NCI-H1694 (cell line): ENCODE data around the gene C1QTNF3.
"Not testable (repeated sequence)": the region's sequence is repeated elsewhere in the genome, so short reads cannot be mapped to it uniquely, and the experiment has no call there.

Experiments used
- DNase-seq: peaks from one replicate; lab custom pipeline; 2025; lab: John Stamatoyannopoulos, UW

C1QTNF3 gene, protein sequence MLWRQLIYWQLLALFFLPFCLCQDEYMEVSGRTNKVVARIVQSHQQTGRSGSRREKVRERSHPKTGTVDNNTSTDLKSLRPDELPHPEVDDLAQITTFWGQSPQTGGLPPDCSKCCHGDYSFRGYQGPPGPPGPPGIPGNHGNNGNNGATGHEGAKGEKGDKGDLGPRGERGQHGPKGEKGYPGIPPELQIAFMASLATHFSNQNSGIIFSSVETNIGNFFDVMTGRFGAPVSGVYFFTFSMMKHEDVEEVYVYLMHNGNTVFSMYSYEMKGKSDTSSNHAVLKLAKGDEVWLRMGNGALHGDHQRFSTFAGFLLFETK

DNA sequence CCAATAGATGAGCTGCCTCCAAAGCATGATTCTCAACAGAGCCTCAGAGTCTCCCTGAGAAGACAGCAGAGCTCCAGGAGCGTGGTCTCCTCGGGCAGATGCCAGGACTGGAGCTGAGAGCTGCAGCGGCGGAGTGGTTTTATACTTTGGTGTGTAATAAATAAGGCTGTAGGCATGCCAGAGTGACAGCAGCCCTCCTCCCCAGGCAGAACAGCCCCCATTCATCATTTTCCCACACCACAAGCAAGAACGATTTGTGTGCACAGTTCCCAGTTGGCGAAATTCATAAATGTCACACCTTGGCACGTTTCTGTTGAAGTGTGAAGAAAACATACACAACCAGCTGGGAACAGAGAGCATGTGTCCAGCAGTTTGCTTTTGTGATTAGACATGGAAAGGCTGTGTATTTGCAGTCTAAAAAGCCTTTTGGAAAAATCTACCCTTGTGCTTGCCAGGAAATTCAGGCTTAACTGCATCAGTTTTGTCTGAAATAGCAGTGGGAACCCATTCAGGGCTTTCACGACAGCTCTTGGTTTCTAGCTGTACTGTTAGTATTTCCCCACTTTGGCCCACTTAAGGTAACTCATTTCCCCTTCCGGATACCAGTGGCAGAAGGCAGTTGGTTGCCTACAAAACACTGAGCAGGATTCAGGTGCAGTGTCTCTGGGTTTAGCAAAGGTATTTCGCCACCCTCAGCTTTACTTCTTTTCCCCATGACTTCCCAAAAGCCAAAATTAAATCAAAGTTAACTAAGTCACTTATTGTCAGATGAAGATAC is at the start of gene C1QTNF3:
Gene C1QTNF3, minus strand, starts transcription at position 115 of the 778 bp plus-strand sequence. Its CDS starts 88 bp downstream, at position 27.
- peak; percentile 11 for DNase-seq

- not testable (repeated sequence) for DNase-seq
Observed at GRCh38 chr5:34091039-34091438, 48.0 kb upstream of the C1QTNF3 start.

GRCh38 chr5:34089802-34090201 is 46.8 kb upstream of the C1QTNF3 start:
- not testable (repeated sequence) for DNase-seq

DNA sequence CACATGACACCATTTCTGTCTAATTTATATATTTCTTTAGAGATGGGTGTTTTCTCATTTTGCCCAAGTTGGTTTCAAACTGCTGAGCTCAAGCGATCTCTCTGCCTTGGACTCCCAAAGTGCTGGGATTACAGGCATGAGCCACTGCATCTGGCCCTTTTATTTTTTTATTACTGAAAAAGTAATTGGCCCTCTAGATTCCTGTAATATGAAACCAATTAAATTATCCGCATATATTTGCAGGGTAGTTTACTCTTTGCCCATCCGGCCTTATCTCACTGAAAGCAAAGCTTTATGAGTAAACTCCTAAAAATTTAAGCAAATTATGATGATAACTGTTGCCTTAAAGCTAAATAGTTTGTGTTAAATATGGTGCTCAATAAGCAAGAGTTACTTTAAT is 44.7 kb upstream of the C1QTNF3 start:
- not testable (repeated sequence) for DNase-seq

DNA sequence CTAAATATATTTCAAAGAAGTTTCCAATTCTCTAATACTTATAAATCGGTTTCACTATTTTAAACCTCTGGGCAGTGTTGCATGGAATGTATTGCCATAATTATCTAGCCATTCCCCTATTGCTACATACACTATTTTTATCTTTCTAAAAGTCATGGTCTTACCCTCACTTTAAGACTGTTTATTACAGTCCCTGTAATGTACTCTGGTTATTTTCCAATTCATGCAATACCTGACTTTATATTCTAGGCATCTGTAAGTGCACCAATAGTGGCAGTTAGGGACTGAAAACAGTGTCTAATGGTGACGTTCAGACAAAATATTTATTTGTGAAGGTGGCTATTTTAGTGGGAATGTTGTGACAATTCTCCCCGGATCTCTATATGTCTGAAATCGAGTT is 40.9 kb upstream of the C1QTNF3 start:
- not testable (repeated sequence) for DNase-seq

GRCh38 chr5:34079505-34079904 is 36.5 kb upstream of the C1QTNF3 start:
- not testable (repeated sequence) for DNase-seq

GRCh38 chr5:34077636-34078035 is 34.6 kb upstream of the C1QTNF3 start:
- DNase-seq, result not testable (repeated sequence)

- not testable (repeated sequence) for DNase-seq
Observed at GRCh38 chr5:34076719-34077364, 33.8 kb upstream of the C1QTNF3 start.

DNA sequence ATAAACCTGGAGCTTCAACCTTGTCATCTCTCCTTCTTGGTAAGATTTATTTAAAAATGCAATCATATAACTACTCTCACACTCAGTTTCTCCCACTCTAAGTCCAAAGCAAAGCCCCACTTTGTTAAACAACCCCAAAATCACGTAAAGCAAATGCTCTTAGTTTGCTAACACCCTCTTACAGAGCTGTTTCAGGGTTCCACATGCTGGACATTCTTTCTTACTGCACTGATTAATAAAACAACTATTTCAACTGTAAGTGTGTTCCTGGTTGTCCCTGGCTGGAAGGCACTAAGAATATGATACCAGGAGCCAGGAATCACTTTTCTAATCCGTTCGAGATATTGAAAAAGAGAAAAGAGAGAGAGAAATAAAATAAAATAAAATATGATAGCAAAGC is 31.5 kb upstream of the C1QTNF3 start:
- not testable (repeated sequence) for DNase-seq

DNA sequence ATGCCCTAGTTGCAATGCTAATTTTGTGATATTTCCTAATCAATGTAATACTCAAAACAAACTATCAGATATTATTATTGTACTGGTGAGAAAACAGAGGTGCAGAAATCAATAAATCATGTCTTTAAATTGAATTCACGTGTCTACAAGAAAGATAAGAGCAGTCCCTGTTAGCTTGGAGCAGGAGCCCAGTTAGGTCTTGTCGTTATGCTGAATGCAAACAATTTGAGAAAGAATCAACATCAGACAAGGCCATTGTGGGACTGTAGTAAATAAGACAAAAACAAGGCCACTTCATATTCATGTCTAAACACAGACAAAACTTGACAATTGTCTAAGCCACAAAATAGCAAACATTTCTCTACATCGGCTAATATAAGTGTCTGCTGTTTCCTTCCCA is 31.1 kb upstream of the C1QTNF3 start:
- not testable (repeated sequence) for DNase-seq

GRCh38 chr5:34070626-34071025 is 27.6 kb upstream of the C1QTNF3 start:
- DNase-seq, result not testable (repeated sequence)

DNA sequence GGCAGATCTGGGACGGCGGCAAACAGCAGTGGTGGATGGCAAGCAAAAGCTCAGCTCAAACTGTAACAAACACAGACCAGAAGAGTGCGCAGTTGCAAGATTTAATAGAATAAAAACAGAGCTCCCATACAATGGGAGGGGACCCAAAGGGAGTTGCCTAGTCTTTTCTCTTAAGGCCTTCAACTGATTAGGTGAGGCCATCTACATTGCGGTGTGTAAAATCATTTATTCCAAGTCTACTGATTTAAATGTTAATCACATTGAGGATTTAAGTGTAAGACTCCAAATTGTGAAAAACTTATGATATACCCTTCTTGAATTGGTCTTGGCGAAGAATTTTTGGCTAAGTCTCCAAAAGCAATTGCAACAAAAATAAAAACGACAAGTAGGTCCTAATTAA is 21.6 kb upstream of the C1QTNF3 start:
- DNase-seq, result no peak

DNA sequence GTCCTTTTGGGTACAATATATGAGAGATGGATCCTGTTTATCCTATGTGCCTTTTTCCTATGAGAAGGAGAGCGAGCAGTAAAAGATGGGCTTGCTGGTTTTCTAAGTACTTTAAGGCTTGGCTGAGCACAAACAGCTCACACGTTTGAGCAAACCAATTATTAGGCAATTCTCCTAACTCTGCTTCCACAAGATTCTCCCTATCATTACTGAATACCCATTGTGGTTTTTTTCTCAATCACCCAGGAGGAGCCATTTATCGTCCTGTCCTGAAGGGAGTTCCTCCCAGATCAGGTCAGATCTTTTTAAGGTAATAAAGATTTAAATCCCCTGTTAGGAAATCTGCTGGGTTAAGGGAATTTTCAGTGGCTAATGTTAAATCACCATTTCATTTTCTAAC is 19.4 kb upstream of the C1QTNF3 start:
- no peak for DNase-seq

DNA sequence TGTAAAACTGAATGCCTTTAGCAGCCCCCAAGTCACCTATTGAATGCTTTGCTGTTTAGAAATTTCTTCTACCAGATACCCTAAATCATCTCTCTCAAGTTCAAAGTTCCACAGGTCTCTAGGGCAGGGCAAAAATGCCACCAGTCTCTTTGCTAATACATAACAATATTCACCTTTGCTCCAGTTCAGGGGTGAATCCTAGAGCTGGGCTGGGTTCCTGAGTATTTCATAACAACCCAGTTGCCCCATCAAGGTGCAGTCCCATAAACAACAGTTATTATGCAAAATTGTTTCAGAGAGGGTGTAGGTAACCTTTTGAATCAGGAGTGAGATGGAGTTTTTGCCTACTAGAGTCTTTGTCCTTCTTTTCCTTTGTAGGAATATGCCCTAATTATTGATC is 19.0 kb upstream of the C1QTNF3 start:
- DNase-seq, result no peak

GRCh38 chr5:34059977-34060376 is 17.0 kb upstream of the C1QTNF3 start:
- DNase-seq, result no peak

DNA sequence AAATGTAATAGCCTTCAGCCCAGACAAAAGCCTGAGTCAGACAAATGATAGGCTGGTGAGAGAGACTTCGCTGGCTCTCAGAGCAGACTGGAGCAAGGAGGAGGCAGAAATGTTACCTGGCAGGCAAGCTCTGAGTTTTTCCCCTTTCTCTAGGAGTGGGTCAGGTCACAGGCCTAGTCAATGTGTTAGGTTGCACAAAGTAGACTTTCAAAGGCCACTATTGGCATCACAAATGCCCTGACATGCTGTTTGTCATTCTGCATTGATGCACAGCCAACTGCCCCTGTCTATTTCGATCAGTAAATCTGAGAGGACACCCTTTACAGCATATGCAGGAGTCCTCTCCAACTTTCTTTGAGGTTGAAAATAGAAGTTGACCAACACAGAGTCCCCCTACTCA is 15.5 kb upstream of the C1QTNF3 start:
- DNase-seq, result no peak

- DNase-seq, result no peak
Observed at GRCh38 chr5:34057569-34057968, 14.6 kb upstream of the C1QTNF3 start.

DNA sequence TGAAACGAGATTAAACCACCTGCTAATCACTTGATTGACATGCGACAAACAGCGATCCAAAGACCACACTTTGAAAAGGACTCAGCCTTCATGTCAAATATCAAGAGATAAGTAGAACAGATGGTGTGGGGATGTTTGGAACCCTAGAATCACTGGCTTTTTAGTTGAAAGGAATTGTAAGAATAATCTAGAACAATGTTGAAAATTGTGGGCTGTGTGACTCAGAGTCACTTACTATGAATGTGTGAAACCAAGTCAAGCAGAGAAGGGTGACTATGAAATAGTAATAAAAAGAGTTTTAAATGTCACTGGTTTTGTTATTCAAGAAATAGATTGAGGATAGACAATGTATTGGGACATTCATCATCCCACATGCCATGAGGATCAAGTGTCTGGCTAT is 14.1 kb upstream of the C1QTNF3 start:
- no peak for DNase-seq

- DNase-seq, result no peak
Observed at GRCh38 chr5:34055667-34056066, 12.7 kb upstream of the C1QTNF3 start.

GRCh38 chr5:34054400-34054729 is 11.4 kb upstream of the C1QTNF3 start:
- DNase-seq, result no peak

GRCh38 chr5:34053571-34054399 is 10.8 kb upstream of the C1QTNF3 start:
- no peak for DNase-seq

DNA sequence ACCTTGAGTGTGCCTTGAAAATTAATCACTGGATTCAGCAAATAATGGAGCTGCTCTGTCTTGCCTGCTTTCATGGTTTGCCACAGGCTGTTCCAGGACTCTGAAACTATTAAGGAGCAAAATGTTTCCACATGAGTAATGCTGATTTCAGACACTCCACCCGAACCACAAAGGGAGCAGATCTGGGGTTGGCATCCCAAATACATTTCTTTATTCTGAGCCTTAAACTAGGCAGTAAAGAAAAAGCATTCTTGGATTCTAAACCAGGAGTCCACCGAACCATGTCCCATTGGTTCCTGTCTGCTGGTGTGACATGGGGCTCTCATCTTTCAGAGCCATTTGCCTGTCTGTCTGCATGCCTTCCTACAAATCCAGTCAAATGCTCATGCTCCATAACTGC is 10.1 kb upstream of the C1QTNF3 start:
- DNase-seq, result no peak
